K562 (cell line): Measurements from ENCODE around the gene CDKN1B. TPM values are rescaled to one million over a fixed set of nuclear protein-coding genes. Genes with fewer than 3 reads are reported as not detected.

Source experiments
- CBFB ChIP-seq: sonication (generic); formaldehyde crosslinking; IDR thresholded peaks from 2 replicates; pipeline ENCODE4 v1.4.0; 2020; ENCODE audit warnings: mild to moderate bottlenecking, missing genetic modification reagents
- E2F8 ChIP-seq: fragments of 450-650 bp; IDR thresholded peaks from 2 replicates; pipeline ENCODE4 v1.7.1; 2018; ENCODE audit warnings: mild to moderate bottlenecking, low read depth; ENCODE audit not compliant: partially characterized antibody
- FOXA3 ChIP-seq, 2 experiments: fragments of 450-650 bp in 1 of 2; sonication (generic) in 1 of 2; formaldehyde crosslinking; IDR thresholded peaks in 1 of 2; conservative IDR thresholded peaks in 1 of 2; 2 replicates each; pipeline versions ENCODE4 v1.4.0 to v1.8.0; 2020 to 2022; ENCODE audit warnings: mild to moderate bottlenecking in 2 of 2, missing genetic modification reagents in 1 of 2
- GTF2A2 ChIP-seq: IDR thresholded peaks from 2 replicates; pipeline ENCODE4 v1.6.1; 2016; ENCODE audit warnings: mild to moderate bottlenecking, missing genetic modification characterization, missing compliant biosample characterization
- KLF6 ChIP-seq: fragments of 250-450 bp; sonication (Bioruptor Pico); IDR thresholded peaks from 2 replicates; pipeline ENCODE4 v1.4.0; 2020; ENCODE audit warnings: mild to moderate bottlenecking, moderate library complexity, borderline replicate concordance
- MCM2 ChIP-seq: fragments of 450-650 bp; IDR thresholded peaks from 2 replicates; pipeline ENCODE4 v1.6.1; 2017; ENCODE audit warnings: low read depth, mild to moderate bottlenecking
- NCOA2 ChIP-seq, 2 experiments: fragments of 450-650 bp; IDR thresholded peaks; 2 replicates each; pipeline ENCODE4 v1.6.1; 2018; ENCODE audit warnings: mild to moderate bottlenecking in 2 of 2, moderate library complexity in 1 of 2; ENCODE audit not compliant: partially characterized antibody in 2 of 2
- POLR2G ChIP-seq: fragments of 200-400 bp; formaldehyde crosslinking; IDR thresholded peaks from 2 replicates; pipeline ENCODE4 v1.6.1; 2017; ENCODE audit warnings: low read depth, mild to moderate bottlenecking, antibody characterized with exemption, low read length, moderate library complexity
- SNIP1 ChIP-seq: fragments of 450-650 bp; IDR thresholded peaks from 2 replicates; pipeline ENCODE4 v1.7.1; 2017; ENCODE audit warnings: low read depth, mild to moderate bottlenecking
- SP1 ChIP-seq: sonication (generic); formaldehyde crosslinking; IDR thresholded peaks from 2 replicates; pipeline ENCODE4 v1.8.1; 2022; ENCODE audit warnings: mild to moderate bottlenecking, missing genetic modification reagents
- TCF3 ChIP-seq: sonication (generic); formaldehyde crosslinking; IDR thresholded peaks from 2 replicates; pipeline ENCODE4 v1.4.0; 2020; ENCODE audit warnings: mild to moderate bottlenecking, missing genetic modification reagents
- ZFX ChIP-seq: sonication (generic); formaldehyde crosslinking; IDR thresholded peaks from 2 replicates; pipeline ENCODE4 v1.8.0; 2022; ENCODE audit warnings: mild to moderate bottlenecking, missing genetic modification reagents, moderate library complexity
- ZNF655 ChIP-seq: fragments of 250-450 bp; sonication (Bioruptor Pico); IDR thresholded peaks from 2 replicates; pipeline ENCODE4 v1.5.0; 2021
- polyA plus RNA-seq, 8 experiments: library from polyadenylated mRNA; depleted of rRNA in 4 of 8; stranded (reverse) in 5 of 8; unstranded in 3 of 8; fragments of >200 nt; fragmentation: Nextera tagmentation in 2 of 8; fragmentation: Illumina TruSeq in 1 of 8; extraction: Ambion mirVana in 2 of 8; extraction: Trizol in 1 of 8; gene quantifications; 2 replicates each; pipeline versions ENCODE4 v1.2.1 to v1.2.3, GENCODE V29; 2011 to 2014; ENCODE audit warnings: inconsistent platforms in 1 of 8, missing spikeins in 1 of 8
- total RNA-seq, 7 experiments: library from RNA; depleted of rRNA in 6 of 7; stranded (reverse); fragments of >200 nt in 6 of 7; fragmentation: Illumina TruSeq in 2 of 7; extraction: Trizol in 2 of 7; gene quantifications; 2 replicates each; pipeline versions ENCODE4 v1.2.1 to v1.2.3, GENCODE V29; 2011 to 2021; ENCODE audit warnings: low replicate concordance in 1 of 7
- TF ChIP-seq, protein P1 (sequence below): fragments of 250-450 bp; sonication (Bioruptor Pico); IDR thresholded peaks from 2 replicates; pipeline ENCODE4 v1.4.0; 2020
- TF ChIP-seq, protein P2 (sequence below): IDR thresholded peaks from 3 replicates; pipeline ENCODE4 v1.6.1; 2011; ENCODE audit warnings: borderline replicate concordance, mild to moderate bottlenecking; ENCODE audit not compliant: insufficient read length, insufficient read depth

CDKN1B gene
- total and polyA plus RNA-seq, 9 of the 15 experiments (the other 6 are each of a cell fraction or from before 2014, with no cell fraction given), result 2.6 to 35.2 (median 15.5) TPM

DNA sequence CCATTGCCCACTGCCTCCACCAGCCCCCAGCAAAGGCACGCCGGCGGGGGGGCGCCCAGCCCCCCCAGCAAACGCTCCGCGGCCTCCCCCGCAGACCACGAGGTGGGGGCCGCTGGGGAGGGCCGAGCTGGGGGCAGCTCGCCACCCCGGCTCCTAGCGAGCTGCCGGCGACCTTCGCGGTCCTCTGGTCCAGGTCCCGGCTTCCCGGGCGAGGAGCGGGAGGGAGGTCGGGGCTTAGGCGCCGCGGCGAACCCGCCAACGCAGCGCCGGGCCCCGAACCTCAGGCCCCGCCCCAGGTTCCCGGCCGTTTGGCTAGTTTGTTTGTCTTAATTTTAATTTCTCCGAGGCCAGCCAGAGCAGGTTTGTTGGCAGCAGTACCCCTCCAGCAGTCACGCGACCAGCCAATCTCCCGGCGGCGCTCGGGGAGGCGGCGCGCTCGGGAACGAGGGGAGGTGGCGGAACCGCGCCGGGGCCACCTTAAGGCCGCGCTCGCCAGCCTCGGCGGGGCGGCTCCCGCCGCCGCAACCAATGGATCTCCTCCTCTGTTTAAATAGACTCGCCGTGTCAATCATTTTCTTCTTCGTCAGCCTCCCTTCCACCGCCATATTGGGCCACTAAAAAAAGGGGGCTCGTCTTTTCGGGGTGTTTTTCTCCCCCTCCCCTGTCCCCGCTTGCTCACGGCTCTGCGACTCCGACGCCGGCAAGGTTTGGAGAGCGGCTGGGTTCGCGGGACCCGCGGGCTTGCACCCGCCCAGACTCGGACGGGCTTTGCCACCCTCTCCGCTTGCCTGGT lies at the start of gene CDKN1B (continued):
- TF ChIP-seq, protein P1, sequence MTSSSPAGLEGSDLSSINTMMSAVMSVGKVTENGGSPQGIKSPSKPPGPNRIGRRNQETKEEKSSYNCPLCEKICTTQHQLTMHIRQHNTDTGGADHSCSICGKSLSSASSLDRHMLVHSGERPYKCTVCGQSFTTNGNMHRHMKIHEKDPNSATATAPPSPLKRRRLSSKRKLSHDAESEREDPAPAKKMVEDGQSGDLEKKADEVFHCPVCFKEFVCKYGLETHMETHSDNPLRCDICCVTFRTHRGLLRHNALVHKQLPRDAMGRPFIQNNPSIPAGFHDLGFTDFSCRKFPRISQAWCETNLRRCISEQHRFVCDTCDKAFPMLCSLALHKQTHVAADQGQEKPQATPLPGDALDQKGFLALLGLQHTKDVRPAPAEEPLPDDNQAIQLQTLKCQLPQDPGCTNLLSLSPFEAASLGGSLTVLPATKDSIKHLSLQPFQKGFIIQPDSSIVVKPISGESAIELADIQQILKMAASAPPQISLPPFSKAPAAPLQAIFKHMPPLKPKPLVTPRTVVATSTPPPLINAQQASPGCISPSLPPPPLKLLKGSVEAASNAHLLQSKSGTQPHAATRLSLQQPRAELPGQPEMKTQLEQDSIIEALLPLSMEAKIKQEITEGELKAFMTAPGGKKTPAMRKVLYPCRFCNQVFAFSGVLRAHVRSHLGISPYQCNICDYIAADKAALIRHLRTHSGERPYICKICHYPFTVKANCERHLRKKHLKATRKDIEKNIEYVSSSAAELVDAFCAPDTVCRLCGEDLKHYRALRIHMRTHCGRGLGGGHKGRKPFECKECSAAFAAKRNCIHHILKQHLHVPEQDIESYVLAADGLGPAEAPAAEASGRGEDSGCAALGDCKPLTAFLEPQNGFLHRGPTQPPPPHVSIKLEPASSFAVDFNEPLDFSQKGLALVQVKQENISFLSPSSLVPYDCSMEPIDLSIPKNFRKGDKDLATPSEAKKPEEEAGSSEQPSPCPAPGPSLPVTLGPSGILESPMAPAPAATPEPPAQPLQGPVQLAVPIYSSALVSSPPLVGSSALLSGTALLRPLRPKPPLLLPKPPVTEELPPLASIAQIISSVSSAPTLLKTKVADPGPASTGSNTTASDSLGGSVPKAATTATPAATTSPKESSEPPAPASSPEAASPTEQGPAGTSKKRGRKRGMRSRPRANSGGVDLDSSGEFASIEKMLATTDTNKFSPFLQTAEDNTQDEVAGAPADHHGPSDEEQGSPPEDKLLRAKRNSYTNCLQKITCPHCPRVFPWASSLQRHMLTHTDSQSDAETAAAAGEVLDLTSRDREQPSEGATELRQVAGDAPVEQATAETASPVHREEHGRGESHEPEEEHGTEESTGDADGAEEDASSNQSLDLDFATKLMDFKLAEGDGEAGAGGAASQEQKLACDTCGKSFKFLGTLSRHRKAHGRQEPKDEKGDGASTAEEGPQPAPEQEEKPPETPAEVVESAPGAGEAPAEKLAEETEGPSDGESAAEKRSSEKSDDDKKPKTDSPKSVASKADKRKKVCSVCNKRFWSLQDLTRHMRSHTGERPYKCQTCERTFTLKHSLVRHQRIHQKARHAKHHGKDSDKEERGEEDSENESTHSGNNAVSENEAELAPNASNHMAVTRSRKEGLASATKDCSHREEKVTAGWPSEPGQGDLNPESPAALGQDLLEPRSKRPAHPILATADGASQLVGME (CRISPR knock-in tag), result no peak
- peak; percentile 89 for TF ChIP-seq POLR2G
- no peak for TF ChIP-seq TCF3 (CRISPR knock-in tag)
- no peak for TF ChIP-seq MCM2
- no peak for TF ChIP-seq KLF6
- TF ChIP-seq GTF2A2 (tag), result no peak
- no peak; the same call in 1 of the 2 replicates for TF ChIP-seq SP1 (CRISPR knock-in tag)
- no peak for TF ChIP-seq SNIP1
- TF ChIP-seq CBFB, result no peak
- TF ChIP-seq, protein P2, sequence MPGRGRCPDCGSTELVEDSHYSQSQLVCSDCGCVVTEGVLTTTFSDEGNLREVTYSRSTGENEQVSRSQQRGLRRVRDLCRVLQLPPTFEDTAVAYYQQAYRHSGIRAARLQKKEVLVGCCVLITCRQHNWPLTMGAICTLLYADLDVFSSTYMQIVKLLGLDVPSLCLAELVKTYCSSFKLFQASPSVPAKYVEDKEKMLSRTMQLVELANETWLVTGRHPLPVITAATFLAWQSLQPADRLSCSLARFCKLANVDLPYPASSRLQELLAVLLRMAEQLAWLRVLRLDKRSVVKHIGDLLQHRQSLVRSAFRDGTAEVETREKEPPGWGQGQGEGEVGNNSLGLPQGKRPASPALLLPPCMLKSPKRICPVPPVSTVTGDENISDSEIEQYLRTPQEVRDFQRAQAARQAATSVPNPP, result no peak
- TF ChIP-seq ZNF655, result no peak
- TF ChIP-seq E2F8, result no peak
- TF ChIP-seq ZFX (CRISPR knock-in tag), result peak; percentile 73
- TF ChIP-seq NCOA2 (IDR thresholded peaks at IDR 0.05; ENCODE audit: partially characterized antibody in 2 of 2), result no peak
- TF ChIP-seq FOXA3 (CRISPR knock-in tag; conservative IDR thresholded peaks at IDR 0.05 in 1 of 2, IDR thresholded peaks at IDR 0.05 in 1 of 2), result no peak
